CD4-positive, CD25-positive, alpha-beta regulatory T cell (primary cell): ENCODE data around the gene LRRC3B. TPM values are rescaled to one million over a fixed set of nuclear protein-coding genes. Genes with fewer than 3 reads are reported as not detected.

ENCODE experiments used
- ATAC-seq, 2 donors: fragments of 150-1000 bp; cut with Tn5 transposase; one replicate each; pipeline ENCODE4 v1.10.0; 2021; ENCODE audit warnings: low read depth in 2 of 2, moderate number of reproducible peaks in 2 of 2, moderate library complexity in 1 of 2
- DNase-seq, 3 donors: peaks; one replicate each; pipeline versions ENCODE4 v3.0.0 to v3.0.0-alpha.2; 2012 to 2022; ENCODE audit warnings: mixed read lengths in 1 of 3
- H3K27ac ChIP-seq: one replicate; pipeline ENCODE4 v1.7.0; 2013; ENCODE audit warnings: mild to moderate bottlenecking, low read length; ENCODE audit not compliant: insufficient read depth, poor library complexity, severe bottlenecking
- H3K27me3 ChIP-seq: one replicate; pipeline ENCODE4 v1.7.0; 2013; ENCODE audit warnings: low read length; ENCODE audit not compliant: control insufficient read depth, insufficient read depth
- H3K36me3 ChIP-seq: one replicate; pipeline ENCODE4 v1.7.0; 2013; ENCODE audit warnings: mild to moderate bottlenecking, low read length, moderate library complexity; ENCODE audit not compliant: control insufficient read depth, insufficient read depth
- H3K4me1 ChIP-seq: 2 replicates; pipeline ENCODE4 v1.7.0; 2013; ENCODE audit warnings: mild to moderate bottlenecking, low read length; ENCODE audit not compliant: insufficient read depth, control insufficient read depth, poor library complexity, severe bottlenecking
- H3K4me3 ChIP-seq: one replicate; pipeline ENCODE4 v1.7.0; 2013; ENCODE audit warnings: low read depth, mild to moderate bottlenecking, low read length, moderate library complexity
- H3K9me3 ChIP-seq, 2 experiments: 1 replicate in 1 of 2; 2 replicates in 1 of 2; pipeline ENCODE4 v1.7.0; 2013; ENCODE audit warnings: low read length in 2 of 2, mild to moderate bottlenecking in 1 of 2, moderate library complexity in 1 of 2; ENCODE audit not compliant: control insufficient read depth in 2 of 2
- H3K27ac Mint-ChIP-seq, 3 donors: one replicate each; pipeline ENCODE4 v1.8.0; 2020 to 2022; ENCODE audit warnings: mild to moderate bottlenecking in 3 of 3, mixed read lengths in 3 of 3, moderate library complexity in 2 of 3
- H3K27me3 Mint-ChIP-seq: one replicate; pipeline ENCODE4 v1.8.0; 2022; ENCODE audit warnings: mild to moderate bottlenecking, mixed read lengths
- H3K36me3 Mint-ChIP-seq: one replicate; pipeline ENCODE4 v1.8.0; 2020; ENCODE audit warnings: mixed read lengths
- H3K4me1 Mint-ChIP-seq, 4 donors: one replicate each; pipeline ENCODE4 v1.8.0; 2020 to 2022; ENCODE audit warnings: mixed read lengths in 4 of 4, mild to moderate bottlenecking in 1 of 4
- H3K4me3 Mint-ChIP-seq, 4 donors: one replicate each; pipeline ENCODE4 v1.8.0; 2020 to 2022; ENCODE audit warnings: mild to moderate bottlenecking in 4 of 4, mixed read lengths in 4 of 4, moderate library complexity in 3 of 4
- H3K9me3 Mint-ChIP-seq, 7 donors: one replicate each; pipeline ENCODE4 v1.8.0; 2020 to 2022; ENCODE audit warnings: mixed read lengths in 7 of 7, mild to moderate bottlenecking in 3 of 7, moderate library complexity in 2 of 7
- polyA plus RNA-seq, 4 donors: library from polyadenylated mRNA; unstranded; fragments of 300-500 nt; fragmentation: Illumina TruSeq; gene quantifications; one replicate each; pipeline ENCODE4 v1.2.3, GENCODE V29; 2021
- total RNA-seq: library from RNA; stranded (reverse); gene quantifications from one replicate; pipeline ENCODE4 v1.2.3, GENCODE V29; 2022

LRRC3B gene
- total and polyA plus RNA-seq, 5 donors from 2014 or later, result not detected

GRCh38 chr3:26714485-26714884 lies 91.9 kb downstream of the LRRC3B start:
- H3K9me3 Mint-ChIP-seq, result peaks cover 0 to 7% (median 0%) of the 10 kb centered on the region in 7 donors
- no peak overlapping the region for H3K4me3 ChIP-seq
- H3K9me3 ChIP-seq, result no peaks in the 10 kb centered on the region
- no peak overlapping the region for H3K4me3 Mint-ChIP-seq
- no peaks in the 10 kb centered on the region for H3K27me3 ChIP-seq
- H3K27me3 Mint-ChIP-seq, result no peaks in the 10 kb centered on the region
- H3K27ac ChIP-seq, result no peak overlapping the region
- no peaks in the 10 kb centered on the region for H3K36me3 ChIP-seq
- no peaks in the 10 kb centered on the region for H3K4me1 Mint-ChIP-seq
- no peaks in the 10 kb centered on the region for H3K4me1 ChIP-seq
- ATAC-seq (no peak), DNase-seq (no peak)
- no peaks in the 10 kb centered on the region for H3K36me3 Mint-ChIP-seq
- no peak overlapping the region for H3K27ac Mint-ChIP-seq

GRCh38 chr3:26715431-26715830 lies 92.9 kb downstream of the LRRC3B start:
- Histone ChIP-seq H3K27me3 (no peaks in the 10 kb centered on the region), H3K4me3 (no peak overlapping the region), H3K4me1 (no peaks in the 10 kb centered on the region), H3K36me3 (no peaks in the 10 kb centered on the region), H3K27ac (no peak overlapping the region), H3K9me3 (no peaks in the 10 kb centered on the region)
- Mint-ChIP-seq H3K4me1 (no peaks in the 10 kb centered on the region), H3K9me3 (peaks cover 0 to 7% (median 0%) of the 10 kb centered on the region in 7 donors), H3K27me3 (no peaks in the 10 kb centered on the region), H3K4me3 (no peak overlapping the region), H3K27ac (no peak overlapping the region), H3K36me3 (no peaks in the 10 kb centered on the region)
- DNase-seq (no peak), ATAC-seq (no peak)

DNA sequence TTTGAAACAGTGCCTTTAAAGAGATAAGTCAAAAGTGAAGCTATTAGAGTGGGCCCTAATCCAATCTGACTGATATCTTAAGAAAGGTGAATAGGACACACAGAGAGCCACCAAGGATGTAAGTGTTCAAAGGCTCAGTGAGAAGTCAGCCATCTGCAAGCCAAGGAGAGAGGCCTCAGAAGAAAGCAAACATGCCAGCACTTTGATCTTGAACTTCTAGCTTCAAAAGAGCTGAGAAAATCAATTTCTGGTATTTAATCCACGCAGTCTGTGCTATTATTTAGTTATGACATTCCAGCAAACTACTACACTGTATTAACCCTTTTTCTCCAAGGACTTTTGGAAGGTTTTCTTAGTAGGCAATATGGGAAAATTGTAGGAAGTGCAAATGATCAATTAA lies 95.7 kb downstream of the LRRC3B start:
- ATAC-seq (no peak), DNase-seq (no peak)
- no peaks in the 10 kb centered on the region for H3K9me3 ChIP-seq
- H3K36me3 ChIP-seq, result no peaks in the 10 kb centered on the region
- Mint-ChIP-seq H3K27me3 (no peaks in the 10 kb centered on the region), H3K27ac (no peak overlapping the region), H3K9me3 (peaks cover 0 to 7% (median 2%) of the 10 kb centered on the region in 7 donors), H3K36me3 (no peaks in the 10 kb centered on the region), H3K4me3 (no peak overlapping the region), H3K4me1 (no peaks in the 10 kb centered on the region)
- H3K4me3 ChIP-seq, result no peak overlapping the region
- no peaks in the 10 kb centered on the region for H3K27me3 ChIP-seq
- H3K27ac ChIP-seq, result no peak overlapping the region
- H3K4me1 ChIP-seq, result no peaks in the 10 kb centered on the region

DNA sequence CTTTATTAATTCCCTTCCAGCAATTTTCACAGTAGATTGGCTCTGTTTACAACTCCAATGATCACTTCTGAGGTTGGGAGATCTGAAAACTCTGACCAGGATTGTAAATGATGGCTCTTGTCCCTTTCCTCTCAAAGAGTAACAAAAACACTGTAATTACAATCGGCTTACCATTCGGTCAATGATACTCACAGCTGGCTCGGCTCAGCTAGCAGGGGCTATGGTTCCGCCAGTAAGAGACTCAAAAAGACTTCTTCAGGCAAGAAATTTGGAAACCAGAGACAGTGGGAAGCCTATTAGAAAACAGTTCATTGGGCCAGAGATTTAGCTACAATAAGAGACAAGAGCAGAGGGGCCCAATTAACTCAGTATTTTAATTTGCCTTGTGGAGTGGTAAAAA lies 96.6 kb downstream of the LRRC3B start:
- no peaks in the 10 kb centered on the region for H3K36me3 ChIP-seq
- no peaks in the 10 kb centered on the region for H3K36me3 Mint-ChIP-seq
- no peaks in the 10 kb centered on the region for H3K27me3 ChIP-seq
- peaks cover 0 to 7% (median 2%) of the 10 kb centered on the region in 7 donors for H3K9me3 Mint-ChIP-seq
- H3K4me3 Mint-ChIP-seq, result no peak overlapping the region
- no peaks in the 10 kb centered on the region for H3K4me1 ChIP-seq
- H3K9me3 ChIP-seq, result no peaks in the 10 kb centered on the region
- DNase-seq (no peak), ATAC-seq (no peak)
- no peak overlapping the region for H3K4me3 ChIP-seq
- no peaks in the 10 kb centered on the region for H3K27me3 Mint-ChIP-seq
- no peak overlapping the region for H3K27ac ChIP-seq
- no peaks in the 10 kb centered on the region for H3K4me1 Mint-ChIP-seq
- H3K27ac Mint-ChIP-seq, result no peak overlapping the region

GRCh38 chr3:26721047-26721446 lies 98.5 kb downstream of the LRRC3B start:
- no peaks in the 10 kb centered on the region for H3K36me3 ChIP-seq
- Mint-ChIP-seq H3K4me1 (no peaks in the 10 kb centered on the region), H3K36me3 (no peaks in the 10 kb centered on the region), H3K27ac (no peak overlapping the region), H3K4me3 (no peak overlapping the region), H3K27me3 (no peaks in the 10 kb centered on the region), H3K9me3 (peaks cover 0 to 7% (median 2%) of the 10 kb centered on the region in 7 donors)
- ATAC-seq, result no peak
- no peaks in the 10 kb centered on the region for H3K9me3 ChIP-seq
- H3K4me1 ChIP-seq, result no peaks in the 10 kb centered on the region
- H3K4me3 ChIP-seq, result no peak overlapping the region
- H3K27ac ChIP-seq, result no peak overlapping the region
- DNase-seq, result no peak
- no peaks in the 10 kb centered on the region for H3K27me3 ChIP-seq

- no peaks in the 10 kb centered on the region for H3K27me3 ChIP-seq
- H3K36me3 ChIP-seq, result no peaks in the 10 kb centered on the region
- Mint-ChIP-seq H3K36me3 (no peaks in the 10 kb centered on the region), H3K27ac (no peak overlapping the region), H3K9me3 (peaks cover 0 to 8% (median 2%) of the 10 kb centered on the region in 7 donors), H3K27me3 (no peaks in the 10 kb centered on the region), H3K4me1 (no peaks in the 10 kb centered on the region), H3K4me3 (no peak overlapping the region)
- ATAC-seq, result no peak
- no peak overlapping the region for H3K27ac ChIP-seq
- H3K4me1 ChIP-seq, result no peaks in the 10 kb centered on the region
- no peak for DNase-seq
- H3K4me3 ChIP-seq, result no peak overlapping the region
- H3K9me3 ChIP-seq, result no peaks in the 10 kb centered on the region
These were observed 109.3 kb downstream of the LRRC3B start for GRCh38 chr3:26731843-26732242.

GRCh38 chr3:26750263-26750662 lies 127.7 kb downstream of the LRRC3B start:
- Mint-ChIP-seq H3K4me1 (no peaks in the 10 kb centered on the region), H3K27me3 (no peaks in the 10 kb centered on the region)

GRCh38 chr3:26752466-26752865 lies 129.9 kb downstream of the LRRC3B start:
- no peaks in the 10 kb centered on the region for H3K36me3 ChIP-seq
- Mint-ChIP-seq H3K9me3 (peaks cover 0 to 8% (median 3%) of the 10 kb centered on the region in 7 donors), H3K4me1 (no peaks in the 10 kb centered on the region), H3K4me3 (no peak overlapping the region), H3K27me3 (no peaks in the 10 kb centered on the region), H3K27ac (no peak overlapping the region), H3K36me3 (no peaks in the 10 kb centered on the region)
- H3K4me1 ChIP-seq, result no peaks in the 10 kb centered on the region
- H3K27ac ChIP-seq, result no peak overlapping the region
- ATAC-seq (no peak), DNase-seq (no peak)
- no peak overlapping the region for H3K4me3 ChIP-seq
- no peaks in the 10 kb centered on the region for H3K27me3 ChIP-seq
- no peaks in the 10 kb centered on the region for H3K9me3 ChIP-seq

More at GRCh38 chr3:26750263-26750662, 127.7 kb downstream of the LRRC3B start:
- no peak overlapping the region for H3K27ac Mint-ChIP-seq
- H3K4me3 Mint-ChIP-seq, result no peak overlapping the region
- H3K9me3 Mint-ChIP-seq, result peaks cover 0 to 7% (median 6%) of the 10 kb centered on the region in 7 donors
- no peaks in the 10 kb centered on the region for H3K36me3 Mint-ChIP-seq
- Histone ChIP-seq H3K9me3 (no peaks in the 10 kb centered on the region), H3K4me3 (no peak overlapping the region), H3K36me3 (no peaks in the 10 kb centered on the region), H3K4me1 (no peaks in the 10 kb centered on the region), H3K27me3 (no peaks in the 10 kb centered on the region), H3K27ac (no peak overlapping the region)
- DNase-seq (no peak), ATAC-seq (no peak)
